K562 (cell line): Measurements from ENCODE around the gene TMEM120B. TPM values are rescaled to one million over a fixed set of nuclear protein-coding genes. Genes with fewer than 3 reads are reported as not detected.

Experiments used
- ARID2 ChIP-seq: fragments of 450-650 bp; IDR thresholded peaks from 2 replicates; pipeline ENCODE4 v1.6.1; 2017; ENCODE audit warnings: antibody characterized with exemption, mild to moderate bottlenecking
- CHD2 ChIP-seq: IDR thresholded peaks from 2 replicates; pipeline ENCODE4 v1.6.1; 2011; ENCODE audit warnings: low read depth, low read length
- COPS2 ChIP-seq: fragments of 450-650 bp; conservative IDR thresholded peaks from 2 replicates; pipeline ENCODE4 v1.6.1; 2016; ENCODE audit warnings: mild to moderate bottlenecking, moderate library complexity
- ERF ChIP-seq: fragments of 450-650 bp; formaldehyde crosslinking; IDR thresholded peaks from 2 replicates; pipeline ENCODE4 v1.4.0; 2020; ENCODE audit warnings: mild to moderate bottlenecking, mixed read lengths
- MCM5 ChIP-seq: fragments of 450-650 bp; IDR thresholded peaks from 2 replicates; pipeline ENCODE4 v1.6.1; 2016; ENCODE audit warnings: low read depth
- MTA1 ChIP-seq: fragments of 450-650 bp; IDR thresholded peaks from 2 replicates; pipeline ENCODE4 v1.6.1; 2017; ENCODE audit warnings: borderline replicate concordance
- NFE2 ChIP-seq: IDR thresholded peaks from 2 replicates; pipeline ENCODE4 v1.6.1; 2014; ENCODE audit warnings: antibody characterized with exemption, low read depth
- TEAD4 ChIP-seq, 2 experiments: sonication (generic) in 1 of 2; formaldehyde crosslinking in 1 of 2; IDR thresholded peaks; 2 replicates each; pipeline versions ENCODE4 v1.6.1 to v1.8.0; 2012 to 2022; ENCODE audit warnings: borderline replicate concordance in 1 of 2, inconsistent platforms in 1 of 2, low read length in 1 of 2, mild to moderate bottlenecking in 1 of 2, missing genetic modification reagents in 1 of 2
- XRCC3 ChIP-seq: fragments of 450-650 bp; IDR thresholded peaks from 2 replicates; pipeline ENCODE4 v1.6.1; 2017; ENCODE audit warnings: mild to moderate bottlenecking, moderate library complexity
- ZNF282 ChIP-seq: sonication (generic); formaldehyde crosslinking; IDR thresholded peaks from 2 replicates; pipeline ENCODE4 v1.8.1; 2023; ENCODE audit warnings: missing genetic modification reagents
- ZSCAN29 ChIP-seq: fragments of 450-650 bp; IDR thresholded peaks from 2 replicates; pipeline ENCODE4 v1.6.1; 2017
- polyA plus RNA-seq, 8 experiments: library from polyadenylated mRNA; depleted of rRNA in 4 of 8; stranded (reverse) in 5 of 8; unstranded in 3 of 8; fragments of >200 nt; fragmentation: Nextera tagmentation in 2 of 8; fragmentation: Illumina TruSeq in 1 of 8; extraction: Ambion mirVana in 2 of 8; extraction: Trizol in 1 of 8; gene quantifications; 2 replicates each; pipeline versions ENCODE4 v1.2.1 to v1.2.3, GENCODE V29; 2011 to 2014; ENCODE audit warnings: inconsistent platforms in 1 of 8, missing spikeins in 1 of 8
- total RNA-seq, 7 experiments: library from RNA; depleted of rRNA in 6 of 7; stranded (reverse); fragments of >200 nt in 6 of 7; fragmentation: Illumina TruSeq in 2 of 7; extraction: Trizol in 2 of 7; gene quantifications; 2 replicates each; pipeline versions ENCODE4 v1.2.1 to v1.2.3, GENCODE V29; 2011 to 2021; ENCODE audit warnings: low replicate concordance in 1 of 7
- TF ChIP-seq, protein P1 (sequence below): sonication (generic); formaldehyde crosslinking; IDR thresholded peaks from 2 replicates; pipeline ENCODE4 v1.8.0; 2022; ENCODE audit warnings: missing genetic modification reagents, mild to moderate bottlenecking, moderate library complexity, borderline replicate concordance
- TF ChIP-seq, protein P2 (sequence below), 2 experiments: fragments of 450-650 bp; formaldehyde crosslinking in 1 of 2; IDR thresholded peaks; 2 replicates each; pipeline versions ENCODE4 v1.4.0 to v1.6.1; 2014 to 2020; ENCODE audit warnings: mild to moderate bottlenecking in 2 of 2, borderline replicate concordance in 1 of 2, low read depth in 1 of 2
- TF ChIP-seq, protein P3 (sequence below), 2 experiments: fragments of 450-650 bp; IDR thresholded peaks; 2 replicates each; pipeline ENCODE4 v1.6.1; 2018; ENCODE audit warnings: mild to moderate bottlenecking in 2 of 2, low read depth in 1 of 2; ENCODE audit not compliant: partially characterized antibody in 2 of 2

The TMEM120B gene
- total and polyA plus RNA-seq, 9 of the 15 experiments (the other 6 are each of a cell fraction or from before 2014, with no cell fraction given), result 1.7 to 18.6 (median 7.4) TPM

DNA sequence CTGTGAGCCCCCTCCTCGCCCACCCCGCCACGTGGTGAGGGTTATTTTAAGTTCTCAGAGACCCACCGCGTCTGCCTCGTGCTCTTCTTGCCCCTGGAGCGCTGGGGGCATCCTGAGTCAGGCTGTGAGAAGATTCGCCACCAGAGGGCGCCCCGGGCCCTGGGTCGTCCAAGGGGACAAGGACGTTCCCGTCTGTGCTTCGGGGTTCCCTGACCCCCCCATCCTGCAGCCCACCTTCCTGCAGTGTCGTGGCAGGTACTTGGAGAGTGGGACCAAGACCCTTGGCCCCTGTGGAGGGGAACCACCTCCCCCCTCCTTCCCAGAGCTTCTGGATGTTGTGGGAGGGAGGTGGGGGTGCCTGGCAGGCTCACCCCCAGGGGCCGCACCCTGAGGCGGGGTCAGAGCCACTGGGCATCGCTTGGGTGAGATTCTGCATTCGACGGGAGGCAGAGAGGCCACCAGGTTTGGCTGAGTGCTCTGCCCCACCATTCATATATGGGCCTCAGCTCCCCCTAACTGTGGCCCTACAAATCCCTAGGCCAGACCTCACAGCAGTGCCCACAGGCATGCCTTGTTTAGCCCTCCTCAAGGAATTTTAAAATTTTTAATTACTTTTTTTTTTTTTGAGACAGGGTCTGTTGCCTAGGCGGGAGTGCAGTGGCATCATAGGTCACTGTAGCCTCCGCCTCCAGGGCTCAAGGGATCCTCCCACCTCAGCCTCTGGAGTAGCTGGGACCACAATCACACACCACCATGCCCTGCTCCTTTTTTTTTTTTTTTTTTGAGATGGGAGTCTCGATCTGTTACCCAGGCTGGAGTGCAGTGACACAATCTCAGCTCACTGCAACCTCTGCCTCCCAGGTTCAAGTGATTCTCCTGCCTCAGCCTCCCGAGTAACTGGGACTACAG is 63.9 kb downstream of the TMEM120B start (continued):
- TF ChIP-seq CHD2, result no peak
- TF ChIP-seq TEAD4 (IDR thresholded peaks at IDR 0.05; ENCODE audit: low read length), result no peak
- TF ChIP-seq TEAD4 (CRISPR knock-in tag; IDR thresholded peaks at IDR 0.05; ENCODE audit: borderline replicate concordance), result no peak
- TF ChIP-seq ZSCAN29, result no peak
- TF ChIP-seq, protein P1, sequence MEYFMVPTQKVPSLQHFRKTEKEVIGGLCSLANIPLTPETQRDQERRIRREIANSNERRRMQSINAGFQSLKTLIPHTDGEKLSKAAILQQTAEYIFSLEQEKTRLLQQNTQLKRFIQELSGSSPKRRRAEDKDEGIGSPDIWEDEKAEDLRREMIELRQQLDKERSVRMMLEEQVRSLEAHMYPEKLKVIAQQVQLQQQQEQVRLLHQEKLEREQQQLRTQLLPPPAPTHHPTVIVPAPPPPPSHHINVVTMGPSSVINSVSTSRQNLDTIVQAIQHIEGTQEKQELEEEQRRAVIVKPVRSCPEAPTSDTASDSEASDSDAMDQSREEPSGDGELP (CRISPR knock-in tag), result peak; percentile 58; the same call in 1 of the 2 replicates
- TF ChIP-seq, protein P2, sequence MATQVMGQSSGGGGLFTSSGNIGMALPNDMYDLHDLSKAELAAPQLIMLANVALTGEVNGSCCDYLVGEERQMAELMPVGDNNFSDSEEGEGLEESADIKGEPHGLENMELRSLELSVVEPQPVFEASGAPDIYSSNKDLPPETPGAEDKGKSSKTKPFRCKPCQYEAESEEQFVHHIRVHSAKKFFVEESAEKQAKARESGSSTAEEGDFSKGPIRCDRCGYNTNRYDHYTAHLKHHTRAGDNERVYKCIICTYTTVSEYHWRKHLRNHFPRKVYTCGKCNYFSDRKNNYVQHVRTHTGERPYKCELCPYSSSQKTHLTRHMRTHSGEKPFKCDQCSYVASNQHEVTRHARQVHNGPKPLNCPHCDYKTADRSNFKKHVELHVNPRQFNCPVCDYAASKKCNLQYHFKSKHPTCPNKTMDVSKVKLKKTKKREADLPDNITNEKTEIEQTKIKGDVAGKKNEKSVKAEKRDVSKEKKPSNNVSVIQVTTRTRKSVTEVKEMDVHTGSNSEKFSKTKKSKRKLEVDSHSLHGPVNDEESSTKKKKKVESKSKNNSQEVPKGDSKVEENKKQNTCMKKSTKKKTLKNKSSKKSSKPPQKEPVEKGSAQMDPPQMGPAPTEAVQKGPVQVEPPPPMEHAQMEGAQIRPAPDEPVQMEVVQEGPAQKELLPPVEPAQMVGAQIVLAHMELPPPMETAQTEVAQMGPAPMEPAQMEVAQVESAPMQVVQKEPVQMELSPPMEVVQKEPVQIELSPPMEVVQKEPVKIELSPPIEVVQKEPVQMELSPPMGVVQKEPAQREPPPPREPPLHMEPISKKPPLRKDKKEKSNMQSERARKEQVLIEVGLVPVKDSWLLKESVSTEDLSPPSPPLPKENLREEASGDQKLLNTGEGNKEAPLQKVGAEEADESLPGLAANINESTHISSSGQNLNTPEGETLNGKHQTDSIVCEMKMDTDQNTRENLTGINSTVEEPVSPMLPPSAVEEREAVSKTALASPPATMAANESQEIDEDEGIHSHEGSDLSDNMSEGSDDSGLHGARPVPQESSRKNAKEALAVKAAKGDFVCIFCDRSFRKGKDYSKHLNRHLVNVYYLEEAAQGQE (IDR thresholded peaks at IDR 0.05; ENCODE audit: borderline replicate concordance), result peak; percentile 78
- TF ChIP-seq, protein P2 (CRISPR knock-in tag; IDR thresholded peaks at IDR 0.05; ENCODE audit: low read depth), result no peak
- TF ChIP-seq MTA1, result no peak
- 0 out of 2 replicates have a peak, but pooled peaks have one; percentile 19 for TF ChIP-seq ARID2
- TF ChIP-seq ZNF282 (CRISPR knock-in tag), result no peak
- TF ChIP-seq, protein P3, sequence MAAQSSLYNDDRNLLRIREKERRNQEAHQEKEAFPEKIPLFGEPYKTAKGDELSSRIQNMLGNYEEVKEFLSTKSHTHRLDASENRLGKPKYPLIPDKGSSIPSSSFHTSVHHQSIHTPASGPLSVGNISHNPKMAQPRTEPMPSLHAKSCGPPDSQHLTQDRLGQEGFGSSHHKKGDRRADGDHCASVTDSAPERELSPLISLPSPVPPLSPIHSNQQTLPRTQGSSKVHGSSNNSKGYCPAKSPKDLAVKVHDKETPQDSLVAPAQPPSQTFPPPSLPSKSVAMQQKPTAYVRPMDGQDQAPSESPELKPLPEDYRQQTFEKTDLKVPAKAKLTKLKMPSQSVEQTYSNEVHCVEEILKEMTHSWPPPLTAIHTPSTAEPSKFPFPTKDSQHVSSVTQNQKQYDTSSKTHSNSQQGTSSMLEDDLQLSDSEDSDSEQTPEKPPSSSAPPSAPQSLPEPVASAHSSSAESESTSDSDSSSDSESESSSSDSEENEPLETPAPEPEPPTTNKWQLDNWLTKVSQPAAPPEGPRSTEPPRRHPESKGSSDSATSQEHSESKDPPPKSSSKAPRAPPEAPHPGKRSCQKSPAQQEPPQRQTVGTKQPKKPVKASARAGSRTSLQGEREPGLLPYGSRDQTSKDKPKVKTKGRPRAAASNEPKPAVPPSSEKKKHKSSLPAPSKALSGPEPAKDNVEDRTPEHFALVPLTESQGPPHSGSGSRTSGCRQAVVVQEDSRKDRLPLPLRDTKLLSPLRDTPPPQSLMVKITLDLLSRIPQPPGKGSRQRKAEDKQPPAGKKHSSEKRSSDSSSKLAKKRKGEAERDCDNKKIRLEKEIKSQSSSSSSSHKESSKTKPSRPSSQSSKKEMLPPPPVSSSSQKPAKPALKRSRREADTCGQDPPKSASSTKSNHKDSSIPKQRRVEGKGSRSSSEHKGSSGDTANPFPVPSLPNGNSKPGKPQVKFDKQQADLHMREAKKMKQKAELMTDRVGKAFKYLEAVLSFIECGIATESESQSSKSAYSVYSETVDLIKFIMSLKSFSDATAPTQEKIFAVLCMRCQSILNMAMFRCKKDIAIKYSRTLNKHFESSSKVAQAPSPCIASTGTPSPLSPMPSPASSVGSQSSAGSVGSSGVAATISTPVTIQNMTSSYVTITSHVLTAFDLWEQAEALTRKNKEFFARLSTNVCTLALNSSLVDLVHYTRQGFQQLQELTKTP (IDR thresholded peaks at IDR 0.05; ENCODE audit: low read depth in 1 of 2, partially characterized antibody in 2 of 2), result no peak
- TF ChIP-seq COPS2, result no peak
- TF ChIP-seq ERF, result no peak
- no peak for TF ChIP-seq NFE2
- no peak for TF ChIP-seq XRCC3
- TF ChIP-seq MCM5, result no peak
